ENCODE data around the gene SNX33.

Gene SNX33

DNA sequence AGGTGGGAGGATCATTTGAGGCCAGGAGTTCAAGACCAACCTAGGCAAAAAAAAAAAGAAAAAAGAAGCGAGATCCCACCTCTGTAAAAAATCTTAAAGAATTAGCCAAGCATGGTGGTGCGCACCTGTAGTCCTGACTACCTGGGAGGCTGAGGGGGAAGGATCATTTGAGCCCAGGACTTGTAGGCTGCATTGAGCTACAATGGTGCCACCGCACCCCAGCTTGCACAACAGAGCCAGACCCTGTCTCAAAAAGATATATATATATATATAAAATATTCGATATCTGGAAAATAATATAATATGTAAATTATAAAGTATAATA is 6.6 kb upstream of the SNX33 start:
- TF ChIP-seq, protein P1, sequence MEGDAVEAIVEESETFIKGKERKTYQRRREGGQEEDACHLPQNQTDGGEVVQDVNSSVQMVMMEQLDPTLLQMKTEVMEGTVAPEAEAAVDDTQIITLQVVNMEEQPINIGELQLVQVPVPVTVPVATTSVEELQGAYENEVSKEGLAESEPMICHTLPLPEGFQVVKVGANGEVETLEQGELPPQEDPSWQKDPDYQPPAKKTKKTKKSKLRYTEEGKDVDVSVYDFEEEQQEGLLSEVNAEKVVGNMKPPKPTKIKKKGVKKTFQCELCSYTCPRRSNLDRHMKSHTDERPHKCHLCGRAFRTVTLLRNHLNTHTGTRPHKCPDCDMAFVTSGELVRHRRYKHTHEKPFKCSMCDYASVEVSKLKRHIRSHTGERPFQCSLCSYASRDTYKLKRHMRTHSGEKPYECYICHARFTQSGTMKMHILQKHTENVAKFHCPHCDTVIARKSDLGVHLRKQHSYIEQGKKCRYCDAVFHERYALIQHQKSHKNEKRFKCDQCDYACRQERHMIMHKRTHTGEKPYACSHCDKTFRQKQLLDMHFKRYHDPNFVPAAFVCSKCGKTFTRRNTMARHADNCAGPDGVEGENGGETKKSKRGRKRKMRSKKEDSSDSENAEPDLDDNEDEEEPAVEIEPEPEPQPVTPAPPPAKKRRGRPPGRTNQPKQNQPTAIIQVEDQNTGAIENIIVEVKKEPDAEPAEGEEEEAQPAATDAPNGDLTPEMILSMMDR (IDR thresholded peaks at IDR 0.05; ENCODE audit: control extremely low read depth, extremely low read depth, low read depth, missing control alignments), result no peak
- ChIA-PET CTCF (interaction anchor here (0.6 to 4.1 kb wide), 7 partner anchors 13 to 274 kb away, joined by 3 to 24 read pairs (median 3); partner anchors contain the start of gene SNUPN), POLR2A (interaction anchor here (1.3 to 2.5 kb wide), 3 partner anchors 16 to 191 kb away, joined by 5 to 13 read pairs (median 11); partner anchors contain the start of gene SNUPN)
- no peak for DNase-seq (ENCODE audit: extremely low spot score)

DNA sequence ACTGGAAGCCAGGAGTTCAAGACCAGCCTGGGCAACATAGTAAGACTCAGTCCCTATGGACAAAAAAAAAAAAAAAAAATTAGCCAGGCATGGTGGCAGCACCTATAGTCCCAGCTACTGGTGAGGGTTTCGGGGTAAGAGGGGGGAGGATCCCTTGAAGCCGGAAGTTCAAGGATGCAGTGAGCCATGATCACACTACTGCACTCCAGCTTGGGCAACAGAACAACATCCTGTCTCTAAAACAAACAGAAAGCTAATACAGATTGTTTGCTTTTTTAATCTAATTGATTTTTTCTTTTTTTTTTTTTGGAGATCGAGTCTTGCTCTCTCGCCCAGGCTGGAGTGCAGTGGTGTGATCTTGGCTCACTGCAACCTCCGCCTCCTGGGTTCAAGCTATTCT is 6.1 kb upstream of the SNX33 start:
- no peak for DNase-seq (ENCODE audit: extremely low spot score)
- POLR2A ChIA-PET, result no interaction called here
- CTCF ChIA-PET, result interaction anchor here (0.6 to 4.1 kb wide), 6 partner anchors 13 to 274 kb away, joined by 3 to 24 read pairs (median 4); partner anchors contain the start of gene SNUPN
- TF ChIP-seq, protein P1 (IDR thresholded peaks at IDR 0.05; ENCODE audit: control extremely low read depth, extremely low read depth, low read depth, missing control alignments), result no peak

DNA sequence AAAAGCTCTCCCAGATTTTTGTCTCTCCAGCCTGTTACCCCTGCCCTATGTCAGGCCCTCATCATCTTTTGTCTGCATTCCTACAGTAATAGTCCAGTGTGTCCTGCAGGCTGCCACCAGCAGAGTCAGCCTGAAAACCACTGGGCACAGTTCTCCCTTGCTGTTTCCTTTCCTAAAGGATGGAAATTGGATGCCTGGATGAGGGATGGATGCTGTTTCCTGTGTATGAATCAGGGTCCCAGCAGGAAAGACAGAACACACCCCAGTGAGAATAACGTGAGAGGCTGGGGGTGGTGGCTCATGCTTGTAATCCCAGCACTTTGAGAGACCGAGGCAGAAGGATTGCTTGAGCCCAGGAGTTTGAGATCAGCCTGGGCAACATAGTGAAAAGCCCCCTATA is 3.3 kb upstream of the SNX33 start:
- POLR2A ChIA-PET, result interaction anchor here (0.6 kb wide), 1 partner anchor 20 kb away, joined by 3 read pairs; no protein-coding TSS in a partner anchor
- CTCF ChIA-PET, result interaction anchor here (3.5 kb wide), 1 partner anchor 277 kb away, joined by 16 read pairs; the partner anchor contains the start of gene MAN2C1
- DNase-seq (ENCODE audit: extremely low spot score), result no peak
- TF ChIP-seq, protein P1 (IDR thresholded peaks at IDR 0.05; ENCODE audit: control extremely low read depth, extremely low read depth, low read depth, missing control alignments), result no peak

DNA sequence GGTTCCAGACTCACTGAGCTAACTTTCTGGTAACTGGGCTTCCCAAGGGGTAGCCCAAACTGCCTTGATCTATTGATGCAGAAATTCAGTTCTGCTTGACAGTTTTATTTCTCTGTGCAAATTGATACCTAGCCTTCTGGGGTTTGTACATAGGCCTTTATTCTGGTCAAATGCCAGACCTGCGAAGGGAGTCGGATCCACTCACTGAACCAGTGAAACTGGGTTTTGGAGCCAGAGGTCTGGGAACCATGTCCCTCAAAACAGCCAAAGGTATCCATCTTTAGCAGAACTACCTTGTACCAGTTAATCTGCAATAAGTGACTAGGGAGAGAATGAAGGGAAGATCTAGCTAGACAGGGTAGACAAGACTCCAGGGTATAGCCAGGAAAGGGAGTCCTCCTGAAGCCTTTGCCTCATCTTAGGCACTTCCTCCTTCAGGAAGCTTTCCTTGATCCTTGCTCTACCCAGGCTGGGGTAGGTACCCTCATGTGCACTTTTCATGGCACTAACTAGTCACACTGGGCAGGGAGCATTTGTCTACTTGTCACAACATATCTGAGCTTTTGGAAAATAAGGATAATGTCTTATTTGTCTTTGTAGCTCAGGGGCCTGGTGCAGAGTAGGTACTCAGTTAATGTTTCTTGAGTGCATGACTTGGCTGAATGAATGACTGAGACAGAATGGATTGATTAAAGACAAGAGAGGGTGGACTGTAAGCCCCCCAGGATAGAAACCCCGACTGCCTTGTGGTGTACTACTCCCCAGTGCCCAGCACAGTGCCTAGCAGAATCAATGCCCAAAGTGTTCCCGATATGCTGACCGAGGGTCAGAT is 1.4 kb upstream of the SNX33 start:
- CTCF ChIA-PET, result interaction anchor here (0.8 to 3.5 kb wide), 5 partner anchors 8 to 279 kb away, joined by 3 to 16 read pairs (median 4); partner anchors contain the start of gene MAN2C1
- POLR2A ChIA-PET, result interaction anchor here (0.8 kb wide), 1 partner anchor 279 kb away, joined by 4 read pairs; no protein-coding TSS in a partner anchor
- DNase-seq (ENCODE audit: extremely low spot score), result no peak

DNA sequence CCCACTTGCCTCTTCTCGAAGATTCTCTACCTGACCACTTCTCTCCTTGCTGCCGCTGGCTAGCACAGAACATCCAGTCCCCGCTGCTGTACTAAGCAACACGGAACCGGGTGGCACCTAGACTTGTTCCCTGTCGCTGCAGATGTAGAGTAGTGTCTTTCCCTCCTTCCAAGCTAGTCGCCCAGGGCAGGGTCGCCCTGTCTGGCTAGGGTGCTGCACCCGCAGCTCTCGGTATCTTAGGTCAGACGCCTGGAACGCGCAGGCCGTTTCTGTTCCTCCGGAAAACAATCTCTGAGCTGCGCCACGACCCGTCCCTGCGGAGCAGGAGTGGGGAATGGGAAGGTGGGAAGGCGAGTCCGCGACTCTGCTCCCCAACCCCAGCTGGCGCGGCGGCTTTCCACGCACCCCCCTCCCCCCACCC is 758 bp upstream of the SNX33 start:
- ChIA-PET CTCF (interaction anchor here (0.8 to 3.5 kb wide), 9 partner anchors 9 to 445 kb away, joined by 3 to 16 read pairs (median 3); partner anchors contain the start of genes C15orf39 and MAN2C1), POLR2A (interaction anchor here (0.8 kb wide), 1 partner anchor 279 kb away, joined by 4 read pairs; no protein-coding TSS in a partner anchor)
- TF ChIP-seq, protein P1 (IDR thresholded peaks at IDR 0.05; ENCODE audit: control extremely low read depth, extremely low read depth, low read depth, missing control alignments), result no peak
- no peak for DNase-seq (ENCODE audit: extremely low spot score)

More for the DNA sequence above, 1.4 kb upstream of the SNX33 start:
- TF ChIP-seq, protein P1 (IDR thresholded peaks at IDR 0.05; ENCODE audit: control extremely low read depth, extremely low read depth, low read depth, missing control alignments), result no peak

- ChIA-PET POLR2A (interaction anchor here (0.6 to 0.8 kb wide), 4 partner anchors 23 to 280 kb away, joined by 3 to 9 read pairs (median 4); partner anchors contain the start of genes MAN2C1 and SNUPN), CTCF (interaction anchor here (0.9 to 3.5 kb wide), 7 partner anchors 10 to 447 kb away, joined by 3 to 16 read pairs (median 4); partner anchors contain the start of genes C15orf39 and MAN2C1)
- TF ChIP-seq, protein P1 (IDR thresholded peaks at IDR 0.05; ENCODE audit: control extremely low read depth, extremely low read depth, low read depth, missing control alignments), result no peak
- DNase-seq (ENCODE audit: extremely low spot score), result no peak
Measured at GRCh38 chr15:75648156-75649000, 666 bp downstream of the SNX33 start.

Data from GM10248 (cell line).